Loucy (cell line): ENCODE results near the gene PLAU.
A peak's percentile ranks its signal among the peaks of the same experiment; 100 is the strongest.

Experiments used
- H2AFZ ChIP-seq: fragments of 200-600 bp; sonication (generic); 2 replicates; pipeline ENCODE4 v1.6.0; 2016; ENCODE audit warnings: antibody characterized with exemption, mild to moderate bottlenecking, low read length, moderate library complexity
- H3F3A ChIP-seq: fragments of 200-600 bp; 2 replicates; pipeline ENCODE4 v1.6.0; 2016; ENCODE audit warnings: antibody characterized with exemption, low read depth, mild to moderate bottlenecking
- H3K27me3 ChIP-seq: fragments of 200-600 bp; sonication (generic); 2 replicates; pipeline ENCODE4 v1.6.1; 2014; ENCODE audit warnings: low read length, mild to moderate bottlenecking; ENCODE audit not compliant: insufficient read depth, poor library complexity, severe bottlenecking
- H3K36me3 ChIP-seq: fragments of 200-600 bp; sonication (generic); 2 replicates; pipeline ENCODE4 v1.6.1; 2016; ENCODE audit warnings: low read length; ENCODE audit not compliant: insufficient read depth
- H3K4me1 ChIP-seq: fragments of 200-600 bp; sonication (generic); 2 replicates; pipeline ENCODE4 v1.5.1; 2014; ENCODE audit warnings: low read length, mild to moderate bottlenecking; ENCODE audit not compliant: insufficient read depth, poor library complexity, severe bottlenecking
- H3K4me2 ChIP-seq: fragments of 200-600 bp; sonication (generic); 2 replicates; pipeline ENCODE4 v1.6.0; 2014; ENCODE audit warnings: antibody characterized with exemption, low read length, low read depth, mild to moderate bottlenecking; ENCODE audit not compliant: poor library complexity, severe bottlenecking
- H3K4me3 ChIP-seq: fragments of 200-600 bp; sonication (generic); 2 replicates; pipeline ENCODE4 v1.5.1; 2014; ENCODE audit warnings: low read length, mild to moderate bottlenecking, mixed read lengths; ENCODE audit not compliant: poor library complexity, severe bottlenecking
- H3K79me2 ChIP-seq: fragments of 200-600 bp; sonication (generic); 2 replicates; pipeline ENCODE4 v1.6.1; 2014; ENCODE audit warnings: low read length; ENCODE audit not compliant: insufficient read depth
- H3K9ac ChIP-seq: fragments of 200-600 bp; sonication (generic); 2 replicates; pipeline ENCODE4 v1.6.0; 2014; ENCODE audit warnings: mild to moderate bottlenecking, low read depth, low read length, moderate library complexity; ENCODE audit not compliant: poor library complexity, severe bottlenecking
- H3K9me2 ChIP-seq: fragments of 200-600 bp; sonication (generic); replicated peaks from 2 replicates; pipeline ENCODE4 v1.6.1; 2016; ENCODE audit warnings: low read depth, low read length, mixed read lengths
- H3K9me3 ChIP-seq: fragments of 200-600 bp; sonication (generic); 2 replicates; pipeline ENCODE4 v1.6.1; 2014; ENCODE audit warnings: mild to moderate bottlenecking, antibody characterized with exemption, low read length, low read depth; ENCODE audit not compliant: insufficient read depth
- H4K20me1 ChIP-seq: fragments of 200-600 bp; sonication (generic); 2 replicates; pipeline ENCODE4 v1.6.0; 2014; ENCODE audit warnings: antibody characterized with exemption, low read length, mild to moderate bottlenecking; ENCODE audit not compliant: insufficient read depth, poor library complexity, severe bottlenecking
- CTCF ChIP-seq: fragments of 200-600 bp; sonication (generic); conservative IDR thresholded peaks from 2 replicates; pipeline ENCODE4 v1.5.1; 2014; ENCODE audit warnings: mild to moderate bottlenecking, antibody characterized with exemption, low read length
- EZH2phosphoT487 ChIP-seq: fragments of 200-600 bp; IDR thresholded peaks from 2 replicates; pipeline ENCODE4 v1.6.1; 2018; ENCODE audit warnings: antibody characterized with exemption, mild to moderate bottlenecking, moderate library complexity, borderline replicate concordance

Gene PLAU

GRCh38 chr10:73873142-73873837 lies 37.6 kb upstream of the PLAU start:
- H3K27me3 ChIP-seq, result no peaks in the 10 kb centered on the region
- H3K36me3 ChIP-seq, result 0 out of 2 replicates have a peak, but pooled peaks cover 4% of the 10 kb centered on the region
- H3K9me2 ChIP-seq, result no peaks in the 10 kb centered on the region
- peaks cover 56% of the 10 kb centered on the region for H3K4me1 ChIP-seq
- H3K79me2 ChIP-seq, result peaks cover 60% of the 10 kb centered on the region
- H2AFZ ChIP-seq, result no peak overlapping the region
- peak overlapping the region; percentile 74 for H3K9ac ChIP-seq
- H3F3A ChIP-seq, result no peaks in the 10 kb centered on the region
- TF ChIP-seq EZH2phosphoT487, result no peak
- TF ChIP-seq CTCF, result no peak
- H3K9me3 ChIP-seq, result no peaks in the 10 kb centered on the region
- H4K20me1 ChIP-seq, result peaks cover 24% of the 10 kb centered on the region
- peak overlapping the region; percentile 96 for H3K4me2 ChIP-seq
- H3K4me3 ChIP-seq, result peak overlapping the region; percentile 81

DNA sequence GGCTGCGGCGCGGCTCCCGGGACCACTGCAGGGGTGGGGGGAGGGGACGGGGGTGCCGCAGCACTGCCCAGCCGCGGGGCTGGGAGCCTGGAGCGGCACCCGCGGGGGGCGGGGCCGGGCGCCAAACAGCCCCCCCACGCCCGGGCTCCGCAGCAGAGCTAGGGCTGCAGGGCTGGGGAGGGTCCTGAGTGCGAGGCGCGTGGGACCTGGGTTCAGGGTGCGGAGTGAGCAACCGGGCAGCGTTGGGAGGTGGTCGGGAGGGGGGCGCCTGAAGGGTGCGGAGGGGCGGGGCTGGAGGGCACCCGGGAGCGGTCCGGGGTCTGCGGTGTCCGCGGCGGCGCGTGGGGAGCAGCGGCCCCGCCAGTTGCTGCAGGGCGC lies 37.1 kb upstream of the PLAU start:
- Histone ChIP-seq H3K9ac (peak overlapping the region; percentile 74), H3K4me3 (peak overlapping the region; percentile 77), H3K9me3 (no peaks in the 10 kb centered on the region), H3F3A (no peaks in the 10 kb centered on the region), H3K36me3 (0 out of 2 replicates have a peak, but pooled peaks cover 4% of the 10 kb centered on the region), H2AFZ (no peak overlapping the region), H3K9me2 (no peaks in the 10 kb centered on the region), H4K20me1 (peaks cover 24% of the 10 kb centered on the region), H3K79me2 (peaks cover 55% of the 10 kb centered on the region), H3K4me2 (no peak overlapping the region), H3K4me1 (peaks cover 51% of the 10 kb centered on the region), H3K27me3 (no peaks in the 10 kb centered on the region)
- TF ChIP-seq EZH2phosphoT487, result no peak
- no peak for TF ChIP-seq CTCF

DNA sequence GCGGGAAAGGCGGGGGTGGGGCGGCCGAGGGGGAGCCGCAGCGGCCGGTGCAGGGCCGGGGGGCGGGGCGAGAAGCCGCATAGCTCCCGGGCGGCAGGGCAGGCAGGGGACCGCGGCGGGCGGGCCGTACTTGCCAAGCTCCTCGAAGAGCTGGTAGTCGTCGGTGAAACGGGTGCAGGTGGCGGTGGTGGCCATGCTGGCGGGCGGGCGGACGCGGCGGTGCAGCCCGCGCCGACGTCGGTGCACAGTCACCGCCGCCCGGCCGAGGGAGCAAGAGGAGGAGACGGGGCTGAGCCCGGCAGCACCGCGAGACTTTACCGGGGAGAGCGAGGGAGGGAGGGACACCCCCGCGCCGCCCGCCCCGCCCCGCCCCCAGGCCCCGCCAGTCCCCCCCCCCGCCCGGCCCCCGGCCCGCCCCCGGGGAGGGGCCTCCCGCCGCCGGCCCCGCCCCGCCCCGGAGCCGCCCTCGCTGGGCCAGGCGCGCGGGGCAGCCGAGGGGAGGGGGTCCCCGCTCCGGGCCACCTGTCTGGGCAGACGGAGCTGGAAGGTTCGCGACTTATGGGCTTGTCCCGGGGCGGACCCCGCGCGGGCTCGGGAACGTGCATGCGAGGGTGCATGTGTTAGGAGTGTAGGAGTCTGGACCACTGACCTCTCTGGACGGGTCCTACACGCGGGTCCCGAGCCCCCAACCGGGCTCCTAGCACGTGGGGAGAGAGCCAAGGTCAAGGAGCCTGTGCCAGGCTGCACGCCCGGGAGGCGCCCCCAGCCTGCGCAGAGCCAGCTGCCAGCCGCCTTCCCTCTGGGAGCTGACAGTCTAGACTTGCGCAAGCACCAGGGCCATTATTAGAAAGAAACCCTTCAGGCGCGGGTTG lies 36.4 kb upstream of the PLAU start, which contains the start of gene CAMK2G:
CAMK2G (minus strand) TSS at position 289 of the 872 bp plus-strand sequence; CDS start at position 195, 94 bp downstream.
- H3K27me3 ChIP-seq, result no peaks in the 10 kb centered on the region
- H2AFZ ChIP-seq, result peak within 1 kb of the TSS; percentile 59
- no peaks in the 10 kb centered on the region for H3K9me3 ChIP-seq
- 0 out of 2 replicates have a peak, but pooled peaks cover 4% of the 10 kb centered on the region for H3K36me3 ChIP-seq
- no peak for TF ChIP-seq EZH2phosphoT487
- no peak for TF ChIP-seq CTCF
- H3K4me1 ChIP-seq, result peaks cover 46% of the 10 kb centered on the region
- H3F3A ChIP-seq, result no peaks in the 10 kb centered on the region
- no peaks in the 10 kb centered on the region for H3K9me2 ChIP-seq
- peaks cover 48% of the 10 kb centered on the region for H3K79me2 ChIP-seq
- peaks cover 24% of the 10 kb centered on the region for H4K20me1 ChIP-seq
- peak within 1 kb of the TSS; percentile 96 for H3K4me2 ChIP-seq
- peak within 1 kb of the TSS; percentile 81 for H3K4me3 ChIP-seq
- H3K9ac ChIP-seq, result peak within 1 kb of the TSS; percentile 74
